ENCODE measurements around the gene TLCD3B. TPM values are rescaled to one million over a fixed set of nuclear protein-coding genes. Genes with fewer than 3 reads are reported as not detected.

TLCD3B gene
- polyA plus RNA-seq (18.9 and 21.7 TPM in 2 replicates), polyA minus RNA-seq (18.5 and 21.4 TPM in 2 replicates)

GRCh38 chr16:30030841-30031413 lies at the start of gene TLCD3B:
TSS of gene TLCD3B (minus strand) at chr16:30031271. CDS start at chr16:30030527, 744 bp downstream.
- Histone ChIP-seq H3K9me2 (ENCODE audit: insufficient read depth, low read length) (no peaks in the 10 kb centered on the region), H3K27me3 (ENCODE audit: insufficient read depth, low read depth, low read length) (no peaks in the 10 kb centered on the region), H2AFZ (ENCODE audit: low read depth, low read length) (peak within 1 kb of the TSS; percentile 88), H3K79me2 (replicated peaks; ENCODE audit: insufficient read depth, low read length) (peaks cover 8% of the 10 kb centered on the region), H3F3A (ENCODE audit: insufficient read depth, low read length, poor library complexity, severe bottlenecking) (no peaks in the 10 kb centered on the region), H3K36me3 (ENCODE audit: insufficient read depth, low read length) (no peaks in the 10 kb centered on the region), H3K4me2 (ENCODE audit: low read length) (peak within 1 kb of the TSS; percentile 100), H3K9me3 (ENCODE audit: low read length) (no peaks in the 10 kb centered on the region), H4K20me1 (ENCODE audit: insufficient read depth) (no peaks in the 10 kb centered on the region), H3K9ac (ENCODE audit: low read length) (peak within 1 kb of the TSS; percentile 92), H3K4me3 (ENCODE audit: low read length) (peak within 1 kb of the TSS; percentile 92), H3K27ac (ENCODE audit: low read length) (peak within 1 kb of the TSS; percentile 59)
- TF ChIP-seq EP300 (conservative IDR thresholded peaks at IDR 0.05; ENCODE audit: poor library complexity, severe bottlenecking): no peak
- no peak for TF ChIP-seq REST (IDR thresholded peaks at IDR 0.05; ENCODE audit: borderline replicate concordance)
- TF ChIP-seq CTCF (IDR thresholded peaks at IDR 0.05; ENCODE audit: poor library complexity, severe bottlenecking): no peak
- TF ChIP-seq POLR2AphosphoS5 (IDR thresholded peaks at IDR 0.05): peak; percentile 76
- peak; percentile 18 for TF ChIP-seq TAF1 (IDR thresholded peaks at IDR 0.05; ENCODE audit: low read depth)
- no peak for TF ChIP-seq EZH2 (IDR thresholded peaks at IDR 0.05; ENCODE audit: borderline replicate concordance, insufficient read depth, low read length, poor library complexity, severe bottlenecking)
- TF ChIP-seq SMC3 (conservative IDR thresholded peaks at IDR 0.05; ENCODE audit: poor library complexity): no peak
- no peak for TF ChIP-seq RAD21 (conservative IDR thresholded peaks at IDR 0.05)
- no peak for TF ChIP-seq MXI1 (conservative IDR thresholded peaks at IDR 0.05; ENCODE audit: poor library complexity, severe bottlenecking)

- peaks cover 32% of the 10 kb centered on the region for H3K79me2 ChIP-seq (replicated peaks; ENCODE audit: insufficient read depth, low read length)
- H3K9ac ChIP-seq (ENCODE audit: low read length): no peak overlapping the region
- no peaks in the 10 kb centered on the region for H3F3A ChIP-seq (ENCODE audit: insufficient read depth, low read length, poor library complexity, severe bottlenecking)
- H4K20me1 ChIP-seq (ENCODE audit: insufficient read depth): no peaks in the 10 kb centered on the region
- no peaks in the 10 kb centered on the region for H3K9me2 ChIP-seq (ENCODE audit: insufficient read depth, low read length)
- no peak overlapping the region for H3K4me2 ChIP-seq (ENCODE audit: low read length)
- H3K36me3 ChIP-seq (ENCODE audit: insufficient read depth, low read length): no peaks in the 10 kb centered on the region
- H2AFZ ChIP-seq (ENCODE audit: low read depth, low read length): no peak overlapping the region
- TF ChIP-seq CTCF (IDR thresholded peaks at IDR 0.05; ENCODE audit: poor library complexity, severe bottlenecking) (no peak), SMC3 (conservative IDR thresholded peaks at IDR 0.05; ENCODE audit: poor library complexity) (no peak), EP300 (conservative IDR thresholded peaks at IDR 0.05; ENCODE audit: poor library complexity, severe bottlenecking) (no peak), POLR2AphosphoS5 (IDR thresholded peaks at IDR 0.05) (no peak), REST (IDR thresholded peaks at IDR 0.05; ENCODE audit: borderline replicate concordance) (no peak), EZH2 (IDR thresholded peaks at IDR 0.05; ENCODE audit: borderline replicate concordance, insufficient read depth, low read length, poor library complexity, severe bottlenecking) (no peak), TAF1 (IDR thresholded peaks at IDR 0.05; ENCODE audit: low read depth) (no peak)
- H3K27ac ChIP-seq (ENCODE audit: low read length): no peak overlapping the region
- H3K4me3 ChIP-seq (ENCODE audit: low read length): no peak overlapping the region
- no peaks in the 10 kb centered on the region for H3K27me3 ChIP-seq (ENCODE audit: insufficient read depth, low read depth, low read length)
- no peaks in the 10 kb centered on the region for H3K9me3 ChIP-seq (ENCODE audit: low read length)
Measured at GRCh38 chr16:30079480-30079879, 48.4 kb upstream of the TLCD3B start.

Measured in neural cell (in vitro differentiated cells).